Measurements from ENCODE around the gene BEGAIN.

DNA sequence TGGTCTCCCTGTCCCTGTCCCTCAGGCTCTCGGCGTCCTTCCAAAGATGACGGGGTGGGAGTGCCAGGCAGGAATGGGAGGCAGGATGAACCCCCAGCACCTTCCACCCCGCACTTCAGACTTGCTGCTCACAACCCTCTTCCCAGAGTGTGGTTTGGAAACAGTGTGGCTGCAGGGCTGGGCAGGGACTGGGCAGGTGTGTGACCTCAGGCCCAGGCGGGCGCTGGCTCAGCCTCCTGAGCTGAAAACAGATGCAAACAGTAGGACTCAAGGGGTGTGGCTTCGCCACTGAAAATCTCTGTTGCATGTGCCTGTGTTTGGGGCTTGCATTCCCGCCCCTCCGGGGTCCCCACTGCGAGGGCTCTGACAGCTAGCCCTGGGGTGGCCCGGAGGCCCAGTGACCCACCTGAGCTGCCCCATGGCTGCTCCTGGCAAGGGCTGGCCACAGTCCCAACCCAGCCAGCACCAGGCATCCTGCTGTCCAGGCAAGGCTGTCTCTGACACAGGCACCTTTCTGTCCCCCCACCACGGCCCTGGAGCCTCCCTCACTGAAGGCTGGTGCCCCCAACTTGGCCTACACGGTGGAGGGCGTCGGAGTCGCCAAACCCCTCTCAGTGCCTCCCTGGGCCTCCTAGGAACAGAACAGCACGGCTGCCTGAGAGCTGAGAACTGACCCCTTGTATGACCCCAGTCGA, 46.1 kb downstream of the BEGAIN start:
- TF ChIP-seq, protein P1, sequence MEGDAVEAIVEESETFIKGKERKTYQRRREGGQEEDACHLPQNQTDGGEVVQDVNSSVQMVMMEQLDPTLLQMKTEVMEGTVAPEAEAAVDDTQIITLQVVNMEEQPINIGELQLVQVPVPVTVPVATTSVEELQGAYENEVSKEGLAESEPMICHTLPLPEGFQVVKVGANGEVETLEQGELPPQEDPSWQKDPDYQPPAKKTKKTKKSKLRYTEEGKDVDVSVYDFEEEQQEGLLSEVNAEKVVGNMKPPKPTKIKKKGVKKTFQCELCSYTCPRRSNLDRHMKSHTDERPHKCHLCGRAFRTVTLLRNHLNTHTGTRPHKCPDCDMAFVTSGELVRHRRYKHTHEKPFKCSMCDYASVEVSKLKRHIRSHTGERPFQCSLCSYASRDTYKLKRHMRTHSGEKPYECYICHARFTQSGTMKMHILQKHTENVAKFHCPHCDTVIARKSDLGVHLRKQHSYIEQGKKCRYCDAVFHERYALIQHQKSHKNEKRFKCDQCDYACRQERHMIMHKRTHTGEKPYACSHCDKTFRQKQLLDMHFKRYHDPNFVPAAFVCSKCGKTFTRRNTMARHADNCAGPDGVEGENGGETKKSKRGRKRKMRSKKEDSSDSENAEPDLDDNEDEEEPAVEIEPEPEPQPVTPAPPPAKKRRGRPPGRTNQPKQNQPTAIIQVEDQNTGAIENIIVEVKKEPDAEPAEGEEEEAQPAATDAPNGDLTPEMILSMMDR (IDR thresholded peaks at IDR 0.05 in 4 of 5, conservative IDR thresholded peaks at IDR 0.05 in 1 of 5), result no peak
- TF ChIP-seq POLR2A (IDR thresholded peaks at IDR 0.05), result no peak

Measured in gastrocnemius medialis (tissue), 4 donors.